IPS-18c (cell line): ENCODE data around the gene USP3.
"Not testable (repeated sequence)": the region's sequence is repeated elsewhere in the genome, so short reads cannot be mapped to it uniquely, and the experiment has no call there.

ENCODE experiments used
- H3K4me3 ChIP-seq: 2 replicates; pipeline ENCODE4 v1.7.0; 2013; ENCODE audit warnings: low read depth, mild to moderate bottlenecking, low read length, moderate library complexity; ENCODE audit not compliant: insufficient read depth
- H3K9me3 ChIP-seq: one replicate; pipeline ENCODE4 v1.6.1; 2013; ENCODE audit warnings: mild to moderate bottlenecking, low read length, moderate library complexity; ENCODE audit not compliant: control insufficient read depth, insufficient read depth

Gene USP3

DNA sequence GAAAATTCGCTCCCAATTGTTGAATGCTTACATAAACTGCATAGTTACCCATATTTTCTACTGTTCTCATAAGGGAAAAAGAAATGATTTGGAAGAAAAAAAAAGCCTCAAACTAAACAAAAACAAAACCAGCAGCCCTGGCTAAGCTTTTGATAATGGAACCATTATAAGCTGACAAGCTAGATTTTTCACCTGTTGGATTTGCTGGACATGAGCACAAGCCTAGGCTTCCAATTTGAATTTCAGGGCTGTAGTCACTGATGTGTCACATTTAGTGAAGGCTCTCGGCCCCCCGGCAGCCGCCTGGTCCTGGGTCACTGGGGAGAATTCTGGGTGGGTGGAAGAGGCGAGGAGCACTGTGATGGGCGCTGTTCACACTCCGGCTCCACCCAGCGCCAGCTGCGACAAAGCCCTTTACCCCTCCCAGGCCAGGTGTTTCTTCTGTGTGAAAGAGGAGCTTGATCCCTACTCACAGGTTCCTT, 97.4 kb downstream of the USP3 start:
- H3K9me3 ChIP-seq = no peaks in the 10 kb centered on the region
- H3K4me3 ChIP-seq = peak overlapping the region; percentile 61

DNA sequence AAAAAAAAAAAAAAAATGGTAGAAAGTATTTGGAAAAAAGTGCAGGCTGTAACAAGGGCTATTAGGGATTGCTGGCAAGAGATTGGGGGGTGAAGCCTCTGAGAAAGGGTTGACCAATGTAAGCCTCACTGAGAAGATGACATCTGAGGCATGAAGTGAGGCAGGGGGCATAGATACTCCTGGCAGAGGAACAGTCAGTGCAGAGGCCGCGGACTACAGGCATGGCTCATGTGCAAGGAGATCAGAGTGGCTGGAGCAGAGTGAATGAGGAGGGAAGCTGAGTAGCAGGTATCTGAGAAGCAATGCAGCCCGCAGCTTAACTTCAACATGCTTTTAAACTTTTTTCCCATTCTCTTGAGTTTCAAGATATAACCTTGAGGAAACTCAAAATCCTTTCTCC, 98.2 kb downstream of the USP3 start:
- no peak overlapping the region for H3K4me3 ChIP-seq
- no peaks in the 10 kb centered on the region for H3K9me3 ChIP-seq

DNA sequence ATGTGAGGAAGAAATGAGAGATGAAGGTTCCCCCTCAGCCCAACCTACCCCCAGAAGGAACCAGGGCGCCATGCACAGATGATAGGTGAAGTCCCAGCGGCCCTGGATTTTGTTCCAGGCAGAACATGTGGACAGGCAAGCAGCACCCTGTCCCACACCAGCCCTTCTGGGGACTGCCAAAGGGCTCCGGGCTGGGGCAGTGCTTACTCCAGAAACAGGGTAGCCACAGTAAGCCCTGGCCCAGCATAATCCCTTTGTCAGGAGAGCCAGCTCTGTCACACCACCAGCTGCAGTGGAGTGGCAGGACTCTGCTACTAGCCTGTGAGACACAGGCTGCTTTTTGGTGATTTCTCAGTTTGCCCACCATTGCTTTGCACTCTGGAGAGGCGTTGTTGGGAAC, 99.1 kb downstream of the USP3 start:
- Histone ChIP-seq H3K4me3 (no peak overlapping the region), H3K9me3 (no peaks in the 10 kb centered on the region)

DNA sequence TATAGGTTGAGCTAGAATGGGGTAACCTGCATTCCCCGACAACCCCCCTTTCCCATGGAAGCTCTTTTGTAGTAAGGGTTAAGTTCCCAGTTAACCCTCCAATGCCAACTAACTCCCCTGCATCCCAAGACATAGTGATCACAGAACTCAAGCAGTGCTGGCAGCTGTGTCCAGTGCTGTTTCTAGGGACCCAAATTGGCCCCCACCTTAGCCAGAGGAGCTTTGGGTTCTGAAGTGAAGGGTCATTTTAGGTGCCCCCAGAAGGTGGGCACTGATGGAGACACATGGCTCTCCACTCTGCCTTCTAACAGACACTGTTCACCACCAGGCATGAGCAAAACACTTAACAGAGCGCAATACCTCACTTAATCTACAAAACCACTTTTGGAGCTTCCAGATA, 99.9 kb downstream of the USP3 start:
- no peak overlapping the region for H3K4me3 ChIP-seq
- H3K9me3 ChIP-seq = no peaks in the 10 kb centered on the region

DNA sequence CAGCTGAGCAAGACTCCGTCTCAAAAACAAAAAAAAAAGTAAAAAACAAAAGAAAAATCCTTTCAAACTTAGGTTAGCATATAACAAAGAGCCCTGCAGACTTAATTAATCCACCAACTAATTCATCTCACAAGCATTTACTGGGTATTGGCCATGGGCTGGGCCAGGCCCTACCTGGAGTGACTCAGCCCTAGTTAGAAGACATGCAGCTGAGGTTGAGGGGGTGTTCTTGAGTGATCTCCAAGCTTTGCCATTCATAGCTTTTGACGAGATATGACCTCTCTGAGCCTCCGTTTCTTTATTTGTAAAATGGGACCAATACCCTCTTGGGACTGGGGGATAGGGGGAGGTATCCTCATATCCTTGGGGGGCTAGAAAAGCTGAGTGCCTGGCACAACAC, 100.6 kb downstream of the USP3 start:
- H3K4me3 ChIP-seq = no peak overlapping the region
- no peaks in the 10 kb centered on the region for H3K9me3 ChIP-seq

DNA sequence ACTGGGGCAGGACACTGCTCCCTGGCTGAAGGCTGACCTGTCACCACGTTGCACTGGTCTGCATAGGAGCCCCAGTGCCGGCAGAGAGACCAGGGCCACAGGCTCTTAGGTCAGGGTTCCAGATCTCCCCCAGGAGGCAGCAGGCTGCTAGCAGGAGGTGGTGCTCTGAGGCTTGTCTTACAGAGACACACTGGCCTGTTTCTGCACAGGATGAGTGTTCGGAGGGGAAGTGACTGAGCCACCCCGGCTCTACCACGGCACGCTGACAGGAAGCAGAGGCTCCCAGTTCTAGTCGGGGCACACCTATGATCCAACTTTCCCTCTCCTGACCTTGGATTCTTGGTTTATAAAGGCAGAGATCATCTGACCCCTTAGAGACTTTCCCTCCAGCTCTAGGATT, 101.4 kb downstream of the USP3 start:
- Histone ChIP-seq H3K4me3 (no peak overlapping the region), H3K9me3 (no peaks in the 10 kb centered on the region)

DNA sequence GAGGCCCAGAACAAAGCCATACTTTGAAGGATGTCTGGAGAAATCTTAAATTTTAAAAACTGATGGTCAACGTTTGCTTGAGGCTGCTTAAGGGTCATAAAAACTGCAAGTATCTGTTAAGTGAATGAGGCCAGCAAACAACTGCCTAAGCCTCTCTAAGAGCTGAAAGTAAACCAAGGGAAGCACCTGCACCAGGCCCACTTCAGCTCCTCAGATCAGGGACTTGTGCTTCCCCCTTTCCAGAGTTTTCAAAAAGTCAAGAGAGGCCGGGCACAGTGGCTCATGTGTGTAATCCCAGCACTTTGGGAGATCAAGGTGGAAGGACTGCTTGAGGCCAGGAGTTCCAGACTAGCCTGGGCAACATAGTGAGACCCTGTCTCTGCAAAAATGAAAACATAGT, 101.9 kb downstream of the USP3 start:
- no peak overlapping the region for H3K4me3 ChIP-seq

DNA sequence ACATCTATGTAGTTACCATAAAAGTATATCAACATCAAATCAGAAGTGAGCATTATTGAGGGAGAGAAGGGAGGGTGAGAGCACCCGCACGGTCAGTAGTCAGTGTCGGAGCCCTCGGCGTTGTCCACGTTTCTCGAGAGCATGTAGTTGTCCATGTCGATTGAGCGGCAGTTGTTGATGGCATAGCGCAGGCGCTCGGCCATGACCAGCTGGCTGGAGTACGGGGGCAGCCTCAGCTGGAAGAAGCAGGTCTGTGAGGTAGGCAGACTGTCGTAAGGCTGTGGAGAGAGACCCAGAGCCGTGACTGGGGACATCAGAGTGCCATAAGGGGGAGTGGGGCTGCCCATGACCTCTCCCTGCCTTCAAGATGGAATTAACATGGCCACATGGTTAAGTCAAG, 104.6 kb downstream of the USP3 start:
- no peaks in the 10 kb centered on the region for H3K9me3 ChIP-seq
- no peak overlapping the region for H3K4me3 ChIP-seq

More for the DNA sequence above, 101.9 kb downstream of the USP3 start:
- no peaks in the 10 kb centered on the region for H3K9me3 ChIP-seq

DNA sequence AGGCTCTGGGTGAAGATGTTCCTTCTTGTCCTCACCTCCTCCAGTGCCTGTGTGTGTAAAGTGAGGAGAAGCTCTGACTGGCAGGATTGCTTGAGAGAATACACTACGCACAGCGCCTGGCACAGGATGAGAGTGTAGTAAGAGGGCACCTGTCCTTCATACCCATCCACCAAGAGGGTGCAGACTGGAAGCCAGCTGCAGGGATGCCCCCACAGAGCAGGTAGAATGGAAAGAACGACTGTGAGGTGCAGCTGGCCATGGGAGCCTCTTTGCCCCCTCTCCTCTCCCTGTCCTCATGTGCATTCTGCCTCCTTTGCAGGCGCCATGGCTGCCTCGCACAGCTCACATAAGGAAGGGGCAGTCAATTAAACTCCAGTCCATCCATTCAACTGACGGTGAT, 105.1 kb downstream of the USP3 start:
- no peak overlapping the region for H3K4me3 ChIP-seq
- no peaks in the 10 kb centered on the region for H3K9me3 ChIP-seq

DNA sequence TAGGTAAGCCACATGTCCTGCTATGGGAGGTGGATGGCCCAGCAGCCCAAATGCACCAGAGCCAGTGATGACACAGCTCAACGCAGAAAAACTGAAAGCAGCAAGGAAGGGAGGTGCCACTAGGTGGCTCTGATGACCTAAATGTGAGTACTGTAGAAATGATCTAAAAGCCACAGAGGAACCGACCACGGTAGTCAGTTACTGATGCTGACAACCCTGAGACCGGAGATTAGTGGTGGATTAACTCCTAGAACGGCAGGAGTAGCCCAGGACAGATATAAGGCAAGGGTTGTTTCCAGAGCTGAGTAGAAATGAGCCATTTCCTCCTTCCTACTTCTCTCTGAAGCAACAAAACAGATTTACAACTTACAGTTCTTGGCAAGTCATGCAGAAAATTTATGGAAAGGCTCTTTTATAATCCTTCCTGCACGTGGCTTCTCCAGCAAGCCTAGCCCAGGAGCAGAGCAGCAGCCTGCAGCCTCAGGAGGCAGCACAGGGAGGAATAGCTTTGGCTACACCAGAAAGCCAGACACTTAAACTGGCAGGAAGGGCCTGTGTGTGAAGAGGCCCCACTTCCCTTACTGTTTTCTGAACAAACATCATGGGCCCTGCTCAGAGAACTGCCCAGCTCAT, 105.9 kb downstream of the USP3 start:
- no peak overlapping the region for H3K4me3 ChIP-seq

DNA sequence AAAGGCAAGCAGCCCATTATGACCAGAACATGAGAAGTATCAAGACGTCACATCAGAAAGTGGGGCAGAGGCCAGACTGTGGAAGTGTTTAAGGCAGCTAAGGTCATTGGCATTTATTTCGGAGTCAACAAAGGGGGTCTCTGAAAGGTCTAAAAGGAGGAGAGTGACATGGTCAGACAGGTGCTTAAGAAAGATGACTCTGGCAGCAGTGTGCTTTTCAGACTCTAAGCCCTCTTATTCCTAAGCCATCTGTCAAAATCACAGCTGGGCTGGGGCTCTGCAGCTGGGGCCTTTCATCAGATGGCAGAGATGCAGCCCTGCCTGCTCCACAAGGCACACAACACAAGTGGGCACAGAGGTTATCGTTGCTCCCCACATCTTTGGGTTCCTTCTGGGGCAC, 106.8 kb downstream of the USP3 start:
- Histone ChIP-seq H3K9me3 (no peaks in the 10 kb centered on the region), H3K4me3 (no peak overlapping the region)

More for the DNA sequence above, 105.9 kb downstream of the USP3 start:
- H3K9me3 ChIP-seq = no peaks in the 10 kb centered on the region

DNA sequence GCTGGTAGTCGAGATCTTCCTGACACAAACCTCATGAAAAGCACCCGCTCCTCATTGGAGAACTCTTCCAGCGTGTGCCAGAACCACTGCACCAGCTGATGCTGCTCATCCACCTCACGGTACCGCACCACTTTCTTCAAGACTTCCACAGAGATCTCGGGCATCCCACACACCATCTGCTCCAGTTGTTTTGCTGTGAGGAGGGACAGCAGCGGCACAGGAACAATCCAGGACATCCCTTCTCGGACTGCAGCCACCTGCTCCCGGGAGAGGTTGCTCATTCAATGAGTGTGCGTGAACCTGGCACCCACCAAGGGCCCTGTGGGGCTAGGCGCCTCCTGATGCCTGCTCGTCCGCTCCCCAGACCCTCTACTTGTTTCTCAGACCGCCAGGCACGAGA, 107.9 kb downstream of the USP3 start:
- Histone ChIP-seq H3K9me3 (no peaks in the 10 kb centered on the region), H3K4me3 (no peak overlapping the region)

DNA sequence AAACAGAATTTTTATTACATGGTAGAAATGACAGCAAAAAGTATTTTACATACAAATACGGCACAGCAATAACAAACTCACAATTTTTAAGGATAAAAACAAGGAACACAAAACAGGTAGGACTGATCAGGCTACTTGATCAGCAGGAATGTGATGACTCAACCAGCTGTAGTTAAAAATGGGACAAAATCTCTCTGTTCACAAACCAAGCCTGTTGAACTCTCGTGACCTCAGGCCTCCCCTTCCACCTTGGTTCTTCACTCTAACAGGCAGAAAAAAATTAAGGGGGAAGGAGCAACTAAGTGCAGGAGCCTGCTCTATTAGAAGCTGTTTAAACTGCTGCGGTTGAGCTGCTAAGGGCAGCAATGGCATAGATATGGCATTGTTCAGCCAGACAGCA, 111.5 kb downstream of the USP3 start:
- Histone ChIP-seq H3K9me3 (no peaks in the 10 kb centered on the region), H3K4me3 (no peak overlapping the region)

DNA sequence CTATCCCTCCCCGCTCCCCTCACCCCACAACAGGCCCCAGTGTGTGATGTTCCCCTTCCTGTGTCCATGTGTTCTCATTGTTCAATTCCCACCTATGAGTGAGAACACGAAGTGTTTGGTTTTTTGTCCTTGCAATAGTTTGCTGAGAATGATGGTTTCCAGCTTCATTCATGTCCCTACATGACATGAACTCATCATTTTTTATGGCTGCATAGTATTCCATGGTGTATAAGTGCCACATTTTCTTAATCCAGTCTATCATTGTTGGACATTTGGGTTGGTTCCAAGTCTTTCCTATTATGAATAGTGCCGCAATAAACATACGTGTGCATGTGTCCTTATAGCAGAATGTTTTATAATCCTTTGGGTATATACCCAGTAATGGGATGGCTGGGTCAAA, 112.8 kb downstream of the USP3 start:
- not testable (repeated sequence) for H3K9me3 ChIP-seq, H3K4me3 ChIP-seq

DNA sequence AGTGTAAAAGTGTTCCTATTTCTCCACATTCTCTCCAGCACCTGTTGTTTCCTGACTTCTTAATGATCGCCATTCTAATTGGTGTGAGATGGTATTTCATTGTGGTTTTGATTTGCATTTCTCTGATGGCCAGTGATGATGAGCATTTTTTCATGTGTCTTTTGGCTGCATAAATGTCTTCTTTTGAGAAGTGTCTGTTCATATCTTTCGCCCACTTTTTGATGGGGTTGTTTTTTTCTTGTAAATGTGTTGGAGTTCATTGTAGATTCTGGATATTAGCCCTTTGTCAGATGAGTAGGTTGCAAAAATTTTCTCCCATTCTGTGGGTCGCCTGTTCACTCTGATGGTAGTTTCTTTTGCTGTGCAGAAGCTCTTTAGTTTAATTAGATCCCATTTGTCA, 113.2 kb downstream of the USP3 start:
- not testable (repeated sequence) for H3K9me3 ChIP-seq, H3K4me3 ChIP-seq

DNA sequence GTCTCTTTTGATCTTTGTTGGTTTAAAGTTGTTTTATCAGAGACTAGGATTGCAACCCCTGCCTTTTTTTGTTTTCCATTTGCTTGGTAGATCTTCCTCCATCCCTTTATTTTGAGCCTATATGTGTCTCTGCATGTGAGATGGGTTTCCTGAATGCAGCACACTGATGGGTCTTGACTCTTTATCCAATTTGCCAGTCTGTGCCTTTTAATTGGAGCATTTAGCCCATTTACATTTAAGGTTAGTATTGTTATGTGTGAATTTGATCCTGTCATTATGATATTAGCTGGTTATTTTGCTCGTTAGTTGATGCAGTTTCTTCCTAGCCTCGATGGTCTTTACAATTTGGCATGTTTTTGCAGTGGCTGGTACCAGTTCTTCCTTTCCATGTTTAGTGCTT, 116.4 kb downstream of the USP3 start:
- not testable (repeated sequence) for H3K9me3 ChIP-seq, H3K4me3 ChIP-seq

DNA sequence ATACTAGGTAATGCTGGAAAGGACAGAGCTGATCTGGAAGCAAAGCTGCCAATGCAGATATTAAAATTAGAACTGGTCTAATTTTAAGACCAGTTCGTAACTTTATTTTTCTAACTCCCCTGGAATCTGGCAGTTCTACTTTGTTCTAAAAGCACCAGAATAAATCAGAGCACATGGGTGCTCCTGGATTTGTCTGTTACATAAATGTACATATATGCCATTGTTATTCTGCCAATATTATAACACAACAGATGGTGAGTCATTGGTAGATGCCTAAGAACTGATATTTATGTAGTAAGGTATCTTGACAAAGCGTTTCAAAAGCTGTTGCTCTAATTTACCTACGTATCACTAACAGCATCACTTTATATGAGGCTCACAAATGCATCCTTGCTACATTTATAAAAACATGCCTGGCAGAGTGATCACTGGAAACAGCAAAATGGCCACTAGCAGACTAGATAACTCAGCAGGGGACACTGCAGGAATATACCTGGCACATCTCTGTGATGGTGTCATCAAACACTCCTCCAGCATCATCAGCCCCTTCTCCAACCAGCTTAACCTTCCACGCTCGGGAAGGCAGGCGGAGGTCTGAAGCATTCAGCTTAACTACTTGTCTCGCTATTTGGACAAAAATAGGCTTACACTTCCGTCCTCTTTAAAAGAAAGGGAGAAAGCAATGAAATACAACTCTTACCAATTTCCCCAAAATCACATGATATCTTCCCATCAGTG, 119.0 kb downstream of the USP3 start:
- H3K4me3 ChIP-seq = no peak overlapping the region
- no peaks in the 10 kb centered on the region for H3K9me3 ChIP-seq

DNA sequence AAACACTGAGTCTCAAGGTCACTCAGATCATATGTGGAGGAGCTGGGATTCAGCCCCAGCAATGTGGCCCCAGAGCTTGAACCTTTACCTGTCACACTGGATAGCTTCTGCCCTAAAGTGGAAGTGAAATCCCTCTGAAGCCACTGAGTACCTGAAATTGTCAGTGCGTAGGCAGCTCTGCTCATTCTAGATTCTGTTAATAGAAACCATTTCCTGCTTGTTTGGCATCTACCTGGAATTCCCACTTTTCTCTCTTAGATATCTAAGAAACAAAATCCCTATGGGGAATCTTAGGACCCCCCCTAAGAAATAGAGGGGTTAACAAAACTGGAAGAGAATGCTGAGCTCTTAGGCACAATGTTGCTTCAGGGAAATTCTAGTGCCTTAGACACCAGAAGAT, 122.6 kb downstream of the USP3 start:
- Histone ChIP-seq H3K9me3 (no peaks in the 10 kb centered on the region), H3K4me3 (no peak overlapping the region)
